ENCODE data around the gene ASB10. TPM values are rescaled to one million over a fixed set of nuclear protein-coding genes. Genes with fewer than 3 reads are reported as not detected.

The ASB10 gene
- total RNA-seq, 2 donors from 2014 or later = not detected

- H3K27me3 ChIP-seq (replicated peaks; ENCODE audit: insufficient read depth) = no peaks in the 10 kb centered on the region
- H3K36me3 ChIP-seq = no peaks in the 10 kb centered on the region
- intact Hi-C loops (cut with DNase I) = no loop called here
- H3K4me1 ChIP-seq (replicated peaks) = no peaks in the 10 kb centered on the region
- WGBS = 45% methylated on average over 12 of the region's 12 CpGs
- no peak overlapping the region for H3K27ac ChIP-seq
- no peak for DNase-seq (ENCODE audit: low spot score)
- H3K9me3 ChIP-seq = no peaks in the 10 kb centered on the region
- H3K4me3 ChIP-seq = no peak overlapping the region
- TF ChIP-seq CTCF (IDR thresholded peaks at IDR 0.05) = no peak
- no peak for TF ChIP-seq POLR2A (IDR thresholded peaks at IDR 0.05)
Observed at GRCh38 chr7:151207804-151208203, 20.8 kb upstream of the ASB10 start.

GRCh38 chr7:151207315-151207714, 20.3 kb upstream of the ASB10 start:
- intact Hi-C loops (cut with DNase I) = no loop called here

GRCh38 chr7:151206914-151207313, 19.9 kb upstream of the ASB10 start:
- no peaks in the 10 kb centered on the region for H3K4me1 ChIP-seq (replicated peaks)
- TF ChIP-seq POLR2AphosphoS5 (IDR thresholded peaks at IDR 0.05) = no peak
- TF ChIP-seq POLR2A (IDR thresholded peaks at IDR 0.05) = no peak
- no peak for TF ChIP-seq CTCF (IDR thresholded peaks at IDR 0.05)
- H3K4me3 ChIP-seq = no peak overlapping the region
- WGBS = 40% methylated on average over 9 of the region's 9 CpGs
- no peaks in the 10 kb centered on the region for H3K27me3 ChIP-seq (replicated peaks; ENCODE audit: insufficient read depth)
- no peaks in the 10 kb centered on the region for H3K9me3 ChIP-seq
- intact Hi-C loops (cut with DNase I) = no loop called here
- no peak for DNase-seq (ENCODE audit: low spot score)
- H3K36me3 ChIP-seq = no peaks in the 10 kb centered on the region
- H3K27ac ChIP-seq = no peak overlapping the region

More at GRCh38 chr7:151207315-151207714, 20.3 kb upstream of the ASB10 start:
- WGBS = 57% methylated on average over 9 of the region's 9 CpGs
- TF ChIP-seq POLR2A (IDR thresholded peaks at IDR 0.05) = no peak
- no peak for TF ChIP-seq CTCF (IDR thresholded peaks at IDR 0.05)
- TF ChIP-seq POLR2AphosphoS5 (IDR thresholded peaks at IDR 0.05) = no peak
- Histone ChIP-seq H3K4me1 (replicated peaks) (no peaks in the 10 kb centered on the region), H3K9me3 (no peaks in the 10 kb centered on the region), H3K36me3 (no peaks in the 10 kb centered on the region), H3K4me3 (no peak overlapping the region), H3K27ac (no peak overlapping the region), H3K27me3 (replicated peaks; ENCODE audit: insufficient read depth) (no peaks in the 10 kb centered on the region)
- DNase-seq (ENCODE audit: low spot score) = no peak

GRCh38 chr7:151205730-151206129, 18.7 kb upstream of the ASB10 start:
- WGBS = 80% methylated on average over 6 of the region's 6 CpGs
- no peak overlapping the region for H3K27ac ChIP-seq
- no peaks in the 10 kb centered on the region for H3K4me1 ChIP-seq (replicated peaks)
- H3K27me3 ChIP-seq (replicated peaks; ENCODE audit: insufficient read depth) = no peaks in the 10 kb centered on the region
- no peak for DNase-seq (ENCODE audit: low spot score)
- no peak overlapping the region for H3K4me3 ChIP-seq
- H3K36me3 ChIP-seq = no peaks in the 10 kb centered on the region
- intact Hi-C loops (cut with DNase I) = no loop called here
- no peaks in the 10 kb centered on the region for H3K9me3 ChIP-seq
- TF ChIP-seq CTCF (IDR thresholded peaks at IDR 0.05) (no peak), POLR2AphosphoS5 (IDR thresholded peaks at IDR 0.05) (no peak), POLR2A (IDR thresholded peaks at IDR 0.05) (no peak)

GRCh38 chr7:151204383-151205032, 17.5 kb upstream of the ASB10 start:
- TF ChIP-seq POLR2AphosphoS5 (IDR thresholded peaks at IDR 0.05) (no peak), POLR2A (IDR thresholded peaks at IDR 0.05) (no peak), CTCF (IDR thresholded peaks at IDR 0.05) (peak in 1 of 4 experiments; percentile 22)
- intact Hi-C loops (cut with DNase I) = no loop called here
- Histone ChIP-seq H3K4me1 (replicated peaks) (no peaks in the 10 kb centered on the region), H3K9me3 (no peaks in the 10 kb centered on the region), H3K36me3 (no peaks in the 10 kb centered on the region), H3K27me3 (replicated peaks; ENCODE audit: insufficient read depth) (no peaks in the 10 kb centered on the region), H3K4me3 (no peak overlapping the region), H3K27ac (no peak overlapping the region)
- no peak for DNase-seq (ENCODE audit: low spot score)
- 81% methylated on average over 43 of the region's 48 CpGs for WGBS

Data from prostate gland (tissue), 2 donors.